Activated B cell treated with CpG ODN at 0.5 μM for 24 hours (primary cell): ENCODE results near the gene RTEL1. TPM values are rescaled to one million over a fixed set of nuclear protein-coding genes. Genes with fewer than 3 reads are reported as not detected.

Experiments used
- ATAC-seq: fragments of 200-7000 bp; cut with Tn5 transposase; one replicate; pipeline ENCODE4 v1.10.0; 2021; ENCODE audit warnings: low read depth, mild to moderate bottlenecking, moderate library complexity
- CTCF ChIA-PET: fragments of 350-600 bp; sonication (Branson Sonifier 250); formaldehyde crosslinking; loops from one replicate; lab custom pipeline; 2021; ENCODE audit warnings: antibody characterized with exemption; lab: Charles Lee
- POLR2A ChIA-PET: fragments of 350-600 bp; sonication (Branson Sonifier 250); formaldehyde crosslinking; loops from one replicate; lab custom pipeline; 2021; ENCODE audit warnings: antibody characterized with exemption; lab: Charles Lee
- DNase-seq: peaks from one replicate; pipeline ENCODE4 v3.0.0; 2022
- H3K27ac Mint-ChIP-seq: one replicate; pipeline ENCODE4 v1.8.0; 2020; ENCODE audit warnings: mixed read lengths
- H3K27me3 Mint-ChIP-seq: one replicate; pipeline ENCODE4 v1.8.0; 2021; ENCODE audit warnings: mixed read lengths
- H3K36me3 Mint-ChIP-seq: one replicate; pipeline ENCODE4 v1.8.0; 2021; ENCODE audit warnings: low read depth, mixed read lengths
- H3K4me1 Mint-ChIP-seq: one replicate; pipeline ENCODE4 v1.8.0; 2021; ENCODE audit warnings: mixed read lengths
- H3K4me3 Mint-ChIP-seq: one replicate; pipeline ENCODE4 v1.8.0; 2020; ENCODE audit warnings: mild to moderate bottlenecking, mixed read lengths
- H3K9me3 Mint-ChIP-seq: one replicate; pipeline ENCODE4 v1.8.0; 2020; ENCODE audit warnings: mixed read lengths
- intact Hi-C: fragments of 100-400 bp; cut with micrococcal nuclease; formaldehyde crosslinking; loops from one replicate; pipeline ENCODE4 v1.15.1; 2024
- total RNA-seq: library from RNA; stranded (reverse); gene quantifications from 2 replicates; pipeline ENCODE4 v1.2.3, GENCODE V29; 2022
- TF ChIP-seq, protein P1 (sequence below): fragments of 200-600 bp; IDR thresholded peaks from one replicate; pipeline ENCODE4 v1.8.0; 2022; ENCODE audit warnings: antibody characterized with exemption, mild to moderate bottlenecking

The RTEL1 gene
- total RNA-seq, 1 donor from 2014 or later = 33.8 TPM

DNA sequence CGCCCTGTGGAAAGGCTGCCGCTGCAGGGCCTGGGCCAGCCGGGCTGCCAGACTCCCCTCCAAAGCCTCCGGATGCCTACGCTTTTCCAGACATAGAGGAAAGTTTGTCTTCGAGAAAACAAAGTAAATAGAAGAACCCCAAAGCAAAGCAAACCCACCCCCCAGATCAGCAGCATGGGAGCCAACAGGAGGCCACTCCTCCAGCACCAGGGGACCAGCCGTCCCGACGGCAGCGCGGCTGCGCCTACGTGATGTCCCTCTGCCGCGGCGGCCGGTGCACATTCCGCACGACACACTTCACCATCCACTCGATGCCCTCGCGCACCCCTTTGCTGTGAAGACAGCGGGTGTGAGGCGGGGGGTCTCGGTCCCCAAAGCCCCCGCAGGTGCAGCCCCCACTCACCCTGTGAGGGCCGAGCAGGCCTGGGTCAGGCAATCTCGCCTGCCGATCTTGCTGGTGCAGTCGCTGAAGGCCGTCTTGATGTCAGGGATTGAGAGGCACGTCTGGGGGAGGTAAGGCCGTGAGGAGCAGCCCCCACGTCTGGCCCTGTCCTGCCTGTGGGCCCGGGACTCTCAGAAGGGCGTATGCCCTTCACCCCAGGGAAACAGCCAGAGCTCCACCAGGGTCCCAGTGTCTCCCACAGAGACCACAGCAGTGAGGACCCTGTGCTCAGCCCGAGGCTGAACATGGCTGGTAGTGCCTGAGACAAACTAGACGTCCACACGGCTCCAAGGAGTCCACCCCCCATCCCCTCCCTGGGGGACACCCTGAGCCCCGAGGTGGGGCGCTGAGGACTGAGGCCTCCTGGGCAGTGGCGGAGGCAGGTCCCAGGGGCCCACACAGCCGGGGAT is 42.3 kb downstream of the RTEL1 start:
- ChIA-PET POLR2A (no interaction called here), CTCF (no interaction called here)
- TF ChIP-seq, protein P1, sequence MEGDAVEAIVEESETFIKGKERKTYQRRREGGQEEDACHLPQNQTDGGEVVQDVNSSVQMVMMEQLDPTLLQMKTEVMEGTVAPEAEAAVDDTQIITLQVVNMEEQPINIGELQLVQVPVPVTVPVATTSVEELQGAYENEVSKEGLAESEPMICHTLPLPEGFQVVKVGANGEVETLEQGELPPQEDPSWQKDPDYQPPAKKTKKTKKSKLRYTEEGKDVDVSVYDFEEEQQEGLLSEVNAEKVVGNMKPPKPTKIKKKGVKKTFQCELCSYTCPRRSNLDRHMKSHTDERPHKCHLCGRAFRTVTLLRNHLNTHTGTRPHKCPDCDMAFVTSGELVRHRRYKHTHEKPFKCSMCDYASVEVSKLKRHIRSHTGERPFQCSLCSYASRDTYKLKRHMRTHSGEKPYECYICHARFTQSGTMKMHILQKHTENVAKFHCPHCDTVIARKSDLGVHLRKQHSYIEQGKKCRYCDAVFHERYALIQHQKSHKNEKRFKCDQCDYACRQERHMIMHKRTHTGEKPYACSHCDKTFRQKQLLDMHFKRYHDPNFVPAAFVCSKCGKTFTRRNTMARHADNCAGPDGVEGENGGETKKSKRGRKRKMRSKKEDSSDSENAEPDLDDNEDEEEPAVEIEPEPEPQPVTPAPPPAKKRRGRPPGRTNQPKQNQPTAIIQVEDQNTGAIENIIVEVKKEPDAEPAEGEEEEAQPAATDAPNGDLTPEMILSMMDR = no peak
- H3K4me1 Mint-ChIP-seq = peaks cover 23% of the 10 kb centered on the region
- ATAC-seq (no peak), DNase-seq (no peak)
- H3K27ac Mint-ChIP-seq = no peak overlapping the region
- peaks cover 19% of the 10 kb centered on the region for H3K36me3 Mint-ChIP-seq
- no peaks in the 10 kb centered on the region for H3K9me3 Mint-ChIP-seq
- H3K4me3 Mint-ChIP-seq = no peak overlapping the region
- intact Hi-C loops = no loop called here
- no peaks in the 10 kb centered on the region for H3K27me3 Mint-ChIP-seq

DNA sequence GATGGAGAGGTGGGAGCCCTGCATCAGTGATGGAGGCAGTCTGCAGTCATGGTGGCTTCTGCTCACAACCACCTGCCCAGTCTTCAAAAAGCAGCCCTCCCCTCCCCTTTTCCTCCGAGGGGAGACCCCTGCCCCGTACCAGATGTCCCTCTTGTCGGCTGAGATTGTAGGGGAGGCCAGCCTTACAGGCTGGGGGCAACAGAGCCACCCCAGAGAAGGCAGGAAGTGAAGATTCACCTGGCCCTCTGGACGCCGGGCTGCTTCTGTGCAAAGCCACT is 42.9 kb downstream of the RTEL1 start:
- H3K27ac Mint-ChIP-seq = no peak overlapping the region
- no peak for ATAC-seq
- ChIA-PET POLR2A (no interaction called here), CTCF (no interaction called here)
- H3K4me1 Mint-ChIP-seq = peaks cover 26% of the 10 kb centered on the region
- DNase-seq = no peak
- intact Hi-C loops = no loop called here
- H3K27me3 Mint-ChIP-seq = no peaks in the 10 kb centered on the region
- TF ChIP-seq, protein P1 = no peak
- H3K36me3 Mint-ChIP-seq = peaks cover 25% of the 10 kb centered on the region
- no peak overlapping the region for H3K4me3 Mint-ChIP-seq
- H3K9me3 Mint-ChIP-seq = no peaks in the 10 kb centered on the region

DNA sequence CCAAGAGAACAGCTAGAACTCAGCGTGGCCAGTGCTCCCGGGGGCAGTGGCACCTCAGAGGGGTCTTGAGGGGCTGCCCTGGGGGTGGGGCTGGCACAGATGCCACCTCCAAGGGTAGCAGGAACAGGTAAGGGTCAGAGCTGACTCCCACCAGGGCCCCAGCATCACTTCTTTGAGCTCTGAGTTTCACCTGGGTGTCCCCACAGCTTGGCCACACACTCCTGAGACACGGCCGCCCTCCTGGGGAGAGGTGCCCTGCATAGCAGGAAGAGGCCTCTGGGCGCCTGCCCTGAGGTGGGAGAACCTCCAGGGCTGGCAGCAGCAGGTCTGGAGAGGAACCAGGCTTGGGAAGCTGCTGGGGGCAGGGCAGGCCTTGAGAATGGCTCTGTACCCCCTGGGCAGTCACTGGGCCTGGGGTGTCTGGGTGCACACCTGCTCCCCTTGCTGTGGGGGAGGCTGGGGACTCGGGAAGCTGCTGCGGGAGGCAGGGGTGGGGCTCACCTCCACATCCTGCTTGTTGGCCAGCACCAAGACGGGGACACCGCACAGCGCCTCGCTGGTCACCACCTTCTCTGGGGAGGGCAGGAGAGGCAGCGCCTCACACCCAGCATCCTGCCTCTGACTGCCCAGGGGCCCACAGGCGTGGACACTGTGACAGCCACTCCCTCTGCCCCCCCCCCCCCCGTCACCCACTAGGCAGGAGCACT is 43.4 kb downstream of the RTEL1 start:
- no peaks in the 10 kb centered on the region for H3K9me3 Mint-ChIP-seq
- no peak for DNase-seq
- peaks cover 29% of the 10 kb centered on the region for H3K36me3 Mint-ChIP-seq
- no peaks in the 10 kb centered on the region for H3K27me3 Mint-ChIP-seq
- peaks cover 24% of the 10 kb centered on the region for H3K4me1 Mint-ChIP-seq
- CTCF ChIA-PET = no interaction called here
- TF ChIP-seq, protein P1 = no peak
- intact Hi-C loops = no loop called here
- no peak overlapping the region for H3K27ac Mint-ChIP-seq
- POLR2A ChIA-PET = interaction anchor here (0.5 to 0.6 kb wide), 2 partner anchors 26 to 180 kb away, joined by 3 read pairs; no protein-coding TSS in a partner anchor
- no peak overlapping the region for H3K4me3 Mint-ChIP-seq
- ATAC-seq = no peak

DNA sequence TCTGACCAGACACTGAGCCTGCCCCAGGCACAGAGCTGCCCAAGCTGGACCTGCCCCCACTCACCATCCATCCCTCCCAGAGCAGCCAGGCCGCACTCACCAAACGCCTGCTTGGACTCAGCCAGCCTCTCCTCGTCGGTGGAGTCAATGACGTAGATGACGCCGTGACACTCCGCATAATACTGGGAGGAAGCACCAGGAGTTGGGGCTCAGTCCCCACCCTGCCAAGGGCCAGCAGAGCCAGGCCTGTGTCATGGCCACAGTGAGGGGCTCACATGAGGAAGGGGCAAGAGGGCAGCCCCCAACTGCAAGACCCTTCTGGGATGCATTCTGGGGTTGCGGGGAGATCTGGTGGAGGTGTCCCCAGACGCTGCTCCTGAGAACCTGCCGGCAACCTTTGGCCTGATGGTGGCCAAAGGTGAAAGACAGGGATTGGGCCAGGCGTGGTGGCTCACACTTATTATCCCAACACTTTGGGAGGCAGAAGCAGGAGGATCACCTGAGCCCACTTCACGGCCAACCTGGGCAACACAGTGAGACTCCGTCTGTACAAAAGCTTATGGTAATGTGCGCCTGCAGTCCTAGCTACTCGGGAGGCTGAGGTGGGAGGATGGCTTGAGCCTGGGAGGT is 44.0 kb downstream of the RTEL1 start:
- H3K4me3 Mint-ChIP-seq = no peak overlapping the region
- intact Hi-C loops = no loop called here
- no peaks in the 10 kb centered on the region for H3K9me3 Mint-ChIP-seq
- peaks cover 26% of the 10 kb centered on the region for H3K4me1 Mint-ChIP-seq
- DNase-seq (no peak), ATAC-seq (no peak)
- H3K27me3 Mint-ChIP-seq = no peaks in the 10 kb centered on the region
- H3K27ac Mint-ChIP-seq = no peak overlapping the region
- peaks cover 33% of the 10 kb centered on the region for H3K36me3 Mint-ChIP-seq
- CTCF ChIA-PET = no interaction called here
- POLR2A ChIA-PET = interaction anchor here (0.5 to 0.7 kb wide), 3 partner anchors 25 to 254 kb away, joined by 3 read pairs; partner anchors contain the start of gene UCKL1
- TF ChIP-seq, protein P1 = no peak
